ENCODE data around the gene RND1. TPM values are rescaled to one million over a fixed set of nuclear protein-coding genes. Genes with fewer than 3 reads are reported as not detected.

RND1 gene
- total RNA-seq, 2 experiments from 2014 or later, result 4.8 to 5.7 TPM

GRCh38 chr12:48832321-48833060 lies 33.2 kb downstream of the RND1 start:
- H3K27ac Mint-ChIP-seq, result no peak overlapping the region
- H3K4me3 Mint-ChIP-seq, result no peak overlapping the region
- Histone ChIP-seq H3K9me3 (ENCODE audit: control insufficient read depth in 1 of 2, insufficient read depth in 1 of 2, low read length in 2 of 2) (no peaks in the 10 kb centered on the region), H3K27me3 (ENCODE audit: control insufficient read depth in 1 of 2, insufficient read depth in 2 of 2, low read length in 2 of 2) (no peaks in the 10 kb centered on the region), H3K36me3 (ENCODE audit: insufficient read depth, low read length) (peaks cover 88% of the 10 kb centered on the region), H3K4me1 (ENCODE audit: insufficient read depth, low read length) (no peaks in the 10 kb centered on the region), H3K27ac (ENCODE audit: low read depth in 1 of 2, low read length in 2 of 2) (no peak overlapping the region), H3K4me3 (ENCODE audit: low read length) (no peak overlapping the region)
- H3K4me1 Mint-ChIP-seq (ENCODE audit: low read depth), result no peaks in the 10 kb centered on the region
- ATAC-seq (ENCODE audit: poor library complexity), result no peak
- CTCF ChIA-PET, result interaction anchor here (1.2 kb wide), 1 partner anchor 18 kb away, joined by 3 read pairs; no protein-coding TSS in a partner anchor
- no peaks in the 10 kb centered on the region for H3K9me3 Mint-ChIP-seq
- intact Hi-C loops (cut with DNase I, micrococcal nuclease), result no loop called here
- POLR2A ChIA-PET, result no interaction called here
- no peak for TF ChIP-seq CTCF (IDR thresholded peaks at IDR 0.05)
- peaks cover 86% of the 10 kb centered on the region for H3K36me3 Mint-ChIP-seq (ENCODE audit: low read depth)
- no peaks in the 10 kb centered on the region for H3K27me3 Mint-ChIP-seq
- no peak for DNase-seq

DNA sequence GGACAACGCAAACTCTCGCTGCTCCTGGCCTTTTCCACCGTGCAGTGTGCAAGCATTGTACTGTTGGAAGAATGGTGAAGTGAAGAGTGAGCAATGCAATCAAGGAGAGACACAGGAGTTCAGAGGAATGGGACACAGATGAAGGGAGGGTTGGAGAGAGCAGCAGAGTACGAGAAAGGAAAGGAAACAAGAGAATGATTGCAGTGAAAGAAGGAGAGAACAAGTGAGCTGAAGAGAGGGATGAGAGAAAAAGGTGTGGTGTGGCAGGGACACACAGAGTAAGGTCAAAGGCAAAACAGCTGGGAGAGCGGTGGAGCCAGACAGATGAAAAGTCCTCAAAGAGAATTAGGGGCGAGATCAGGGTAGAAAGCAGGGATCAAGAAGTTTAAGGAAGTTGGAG lies 34.4 kb downstream of the RND1 start:
- DNase-seq (no peak), ATAC-seq (ENCODE audit: poor library complexity) (no peak)
- no peaks in the 10 kb centered on the region for H3K27me3 Mint-ChIP-seq
- H3K36me3 Mint-ChIP-seq (ENCODE audit: low read depth), result peaks cover 74% of the 10 kb centered on the region
- H3K27ac ChIP-seq (ENCODE audit: low read depth in 1 of 2, low read length in 2 of 2), result no peak overlapping the region
- ChIA-PET POLR2A (no interaction called here), CTCF (no interaction called here)
- H3K9me3 Mint-ChIP-seq, result no peaks in the 10 kb centered on the region
- H3K27me3 ChIP-seq (ENCODE audit: control insufficient read depth in 1 of 2, insufficient read depth in 2 of 2, low read length in 2 of 2), result no peaks in the 10 kb centered on the region
- H3K4me1 Mint-ChIP-seq (ENCODE audit: low read depth), result no peaks in the 10 kb centered on the region
- no peaks in the 10 kb centered on the region for H3K9me3 ChIP-seq (ENCODE audit: control insufficient read depth in 1 of 2, insufficient read depth in 1 of 2, low read length in 2 of 2)
- intact Hi-C loops (cut with DNase I, micrococcal nuclease), result no loop called here
- H3K27ac Mint-ChIP-seq, result no peak overlapping the region
- no peak for TF ChIP-seq CTCF (IDR thresholded peaks at IDR 0.05)
- no peak overlapping the region for H3K4me3 ChIP-seq (ENCODE audit: low read length)
- no peak overlapping the region for H3K4me3 Mint-ChIP-seq
- H3K4me1 ChIP-seq (ENCODE audit: insufficient read depth, low read length), result no peaks in the 10 kb centered on the region
- H3K36me3 ChIP-seq (ENCODE audit: insufficient read depth, low read length), result peaks cover 76% of the 10 kb centered on the region

DNA sequence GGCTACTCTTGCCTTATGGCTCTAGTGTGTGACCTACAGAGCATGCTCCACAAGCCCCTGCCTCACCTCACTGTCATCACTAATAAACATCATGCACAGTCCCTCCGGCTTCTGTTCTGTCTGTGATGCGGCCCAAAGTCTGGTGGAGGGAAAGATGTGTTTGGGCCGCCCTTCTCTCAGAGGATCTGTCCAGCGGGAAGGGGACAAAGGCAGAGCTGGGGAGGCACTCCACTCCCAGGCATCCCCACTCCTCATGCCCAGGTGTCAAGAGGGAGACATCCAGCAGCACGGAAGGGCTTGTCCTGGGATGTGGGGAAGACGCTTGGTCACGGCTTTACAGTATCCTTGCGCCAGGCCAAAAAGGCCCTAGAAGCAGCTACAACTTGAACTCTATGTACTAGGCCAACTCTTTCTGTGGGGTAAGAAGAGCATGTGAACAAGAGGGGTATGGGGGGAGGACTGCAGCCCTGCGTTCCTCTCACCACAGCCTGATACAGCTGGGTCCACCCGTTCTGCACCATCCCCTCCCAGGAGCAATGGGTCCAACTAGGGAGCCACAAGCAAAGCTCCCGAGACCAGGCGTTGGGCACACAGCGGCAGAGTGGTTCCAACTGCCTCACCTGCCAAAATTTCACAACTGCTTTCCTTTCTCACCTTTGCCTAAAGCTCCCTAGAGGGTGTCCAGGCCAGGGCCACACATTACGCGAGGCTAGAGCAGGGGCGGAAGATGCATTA lies 36.7 kb downstream of the RND1 start:
- Mint-ChIP-seq H3K9me3 (no peaks in the 10 kb centered on the region), H3K4me3 (no peak overlapping the region), H3K27me3 (no peaks in the 10 kb centered on the region), H3K27ac (no peak overlapping the region), H3K36me3 (ENCODE audit: low read depth) (peaks cover 56% of the 10 kb centered on the region), H3K4me1 (ENCODE audit: low read depth) (no peaks in the 10 kb centered on the region)
- Histone ChIP-seq H3K27me3 (ENCODE audit: control insufficient read depth in 1 of 2, insufficient read depth in 2 of 2, low read length in 2 of 2) (no peaks in the 10 kb centered on the region), H3K4me1 (ENCODE audit: insufficient read depth, low read length) (peaks cover 2% of the 10 kb centered on the region), H3K27ac (ENCODE audit: low read depth in 1 of 2, low read length in 2 of 2) (no peak overlapping the region), H3K36me3 (ENCODE audit: insufficient read depth, low read length) (peaks cover 55% of the 10 kb centered on the region), H3K9me3 (ENCODE audit: control insufficient read depth in 1 of 2, insufficient read depth in 1 of 2, low read length in 2 of 2) (no peaks in the 10 kb centered on the region), H3K4me3 (ENCODE audit: low read length) (no peak overlapping the region)
- DNase-seq (no peak), ATAC-seq (ENCODE audit: poor library complexity) (no peak)
- intact Hi-C loops (cut with DNase I, micrococcal nuclease), result no loop called here
- CTCF ChIA-PET, result no interaction called here
- POLR2A ChIA-PET, result no interaction called here
- no peak for TF ChIP-seq CTCF (IDR thresholded peaks at IDR 0.05)

Data from CD4-positive, alpha-beta T cell (primary cell).